ENCODE data around the gene CNTNAP2.

Gene CNTNAP2

GRCh38 chr7:147245274-147245673, 1128.7 kb downstream of the CNTNAP2 start:
- no peak for DNase-seq (ENCODE audit: low read depth in 2 of 2)

- no peak for DNase-seq (ENCODE audit: low read depth in 2 of 2)
Measured at GRCh38 chr7:147249956-147250355, 1133.4 kb downstream of the CNTNAP2 start.

GRCh38 chr7:147251751-147252325, 1135.2 kb downstream of the CNTNAP2 start:
- DNase-seq (ENCODE audit: low read depth in 2 of 2): no peak

- no peak for DNase-seq (ENCODE audit: low read depth in 2 of 2)
Measured at GRCh38 chr7:147261693-147262092, 1145.1 kb downstream of the CNTNAP2 start.

GRCh38 chr7:147265528-147265927, 1148.9 kb downstream of the CNTNAP2 start:
- DNase-seq (ENCODE audit: low read depth in 2 of 2): no peak

DNA sequence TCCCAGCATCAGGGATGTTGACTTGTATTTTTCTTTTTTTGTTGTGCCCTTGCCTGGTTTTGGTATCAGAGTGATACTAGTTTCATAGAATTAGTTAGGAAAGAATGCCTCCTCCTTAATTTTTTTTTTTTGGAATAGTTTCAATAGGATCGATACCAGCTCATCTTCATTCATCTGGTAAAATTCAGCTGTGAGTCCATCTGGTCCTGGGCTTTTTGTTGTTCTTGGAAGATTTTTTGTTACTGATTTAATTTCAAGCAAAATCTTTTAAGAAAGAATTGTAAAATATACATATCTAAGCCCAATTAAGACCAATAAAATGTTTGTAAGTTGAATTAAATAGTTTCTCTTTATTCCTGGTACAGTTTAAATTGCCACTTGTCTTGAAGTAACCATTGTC, 1159.5 kb downstream of the CNTNAP2 start:
- DNase-seq (ENCODE audit: low read depth in 2 of 2): no peak

DNA sequence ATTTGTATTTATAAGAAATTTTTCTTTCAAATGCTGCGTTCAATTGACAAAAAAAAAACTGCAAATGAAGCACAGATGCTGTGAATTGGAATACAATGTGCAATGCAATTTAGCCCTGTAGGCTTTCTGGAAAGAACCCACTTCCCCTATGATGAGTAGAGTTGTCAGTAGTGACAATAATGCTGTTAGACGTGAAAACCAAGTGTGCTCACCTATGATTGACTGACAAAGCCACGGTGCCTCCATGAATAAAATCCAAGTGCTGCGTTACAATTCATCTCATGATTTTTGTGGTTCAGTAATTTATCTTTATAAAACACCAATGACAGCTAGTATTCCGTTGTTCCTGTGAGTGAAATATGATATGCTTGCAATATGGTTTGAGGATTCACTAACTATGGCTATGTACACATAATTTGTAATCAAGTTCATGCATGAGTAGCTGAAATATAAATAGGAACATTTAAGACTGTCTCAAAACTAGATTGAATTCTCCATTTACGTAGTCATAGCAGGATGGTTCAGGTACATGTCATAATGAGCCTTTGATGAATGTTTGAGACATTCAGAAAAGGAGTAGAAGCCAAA, 1160.3 kb downstream of the CNTNAP2 start:
- no peak for DNase-seq (ENCODE audit: low read depth in 2 of 2)

DNA sequence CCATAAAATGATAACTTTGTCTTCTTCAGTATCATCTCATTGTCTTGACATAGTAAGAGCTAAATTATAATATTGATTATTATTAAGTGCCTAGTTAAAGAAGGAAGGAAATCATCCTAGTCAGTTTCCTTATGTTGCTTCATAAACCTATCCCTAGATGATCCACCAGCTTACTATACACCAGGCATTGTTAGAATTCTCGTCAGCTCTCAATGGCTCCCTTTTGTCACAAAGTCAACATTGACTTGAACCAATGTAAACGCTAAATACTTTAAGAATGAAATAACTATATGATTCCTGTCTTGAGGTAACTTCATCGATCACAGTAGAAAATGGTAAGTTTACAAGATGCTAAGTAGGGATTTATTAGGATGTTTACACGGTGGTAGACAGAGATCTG, 1162.9 kb downstream of the CNTNAP2 start:
- DNase-seq (ENCODE audit: low read depth in 2 of 2): no peak

- no peak for DNase-seq (ENCODE audit: low read depth in 2 of 2)
Measured at GRCh38 chr7:147279964-147280374, 1163.4 kb downstream of the CNTNAP2 start.

DNA sequence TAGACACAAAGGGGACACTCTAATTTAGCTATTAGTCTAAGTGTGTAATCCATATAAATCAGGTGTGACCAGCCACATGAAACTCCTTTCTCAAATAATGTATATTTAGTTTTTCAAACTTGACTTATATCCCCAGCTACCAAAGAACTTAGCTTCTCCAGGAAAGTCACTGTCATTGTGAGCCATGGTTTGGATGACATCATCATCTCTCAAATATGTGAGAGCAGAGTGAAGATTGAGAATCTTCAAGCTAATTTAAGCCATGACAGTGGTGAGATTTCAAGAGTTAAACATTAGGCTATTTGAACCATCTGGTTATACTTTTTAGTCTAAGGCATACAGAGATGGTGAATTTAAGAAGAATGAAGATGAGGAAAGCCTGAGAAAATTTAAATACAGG, 1165.6 kb downstream of the CNTNAP2 start:
- no peak for DNase-seq (ENCODE audit: low read depth in 2 of 2)

- DNase-seq (ENCODE audit: low read depth in 2 of 2): no peak
Measured at GRCh38 chr7:147296201-147296600, 1179.6 kb downstream of the CNTNAP2 start.

- no peak for DNase-seq (ENCODE audit: low read depth in 2 of 2)
Measured at GRCh38 chr7:147296986-147297385, 1180.4 kb downstream of the CNTNAP2 start.

DNA sequence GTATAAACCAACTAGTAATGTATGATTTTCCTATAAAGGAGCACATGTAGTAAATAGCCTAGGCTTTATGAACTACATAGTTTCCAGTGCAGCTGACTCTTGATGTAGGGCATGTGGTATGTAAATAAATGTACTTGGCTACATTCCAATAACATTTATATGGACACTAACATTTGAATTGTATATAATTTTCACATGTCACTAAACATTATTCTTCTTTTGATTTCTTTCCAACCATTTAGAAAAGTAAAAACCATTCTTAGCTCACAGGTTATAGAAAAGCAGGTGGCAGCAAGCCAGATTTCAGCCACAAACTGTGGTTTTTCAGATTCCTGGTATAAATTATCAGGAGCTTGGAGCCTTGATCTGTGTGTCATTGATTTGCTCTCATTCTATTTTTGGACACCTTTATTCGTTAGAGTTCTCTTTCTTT, 1182.0 kb downstream of the CNTNAP2 start:
- no peak for DNase-seq (ENCODE audit: low read depth in 2 of 2)

DNA sequence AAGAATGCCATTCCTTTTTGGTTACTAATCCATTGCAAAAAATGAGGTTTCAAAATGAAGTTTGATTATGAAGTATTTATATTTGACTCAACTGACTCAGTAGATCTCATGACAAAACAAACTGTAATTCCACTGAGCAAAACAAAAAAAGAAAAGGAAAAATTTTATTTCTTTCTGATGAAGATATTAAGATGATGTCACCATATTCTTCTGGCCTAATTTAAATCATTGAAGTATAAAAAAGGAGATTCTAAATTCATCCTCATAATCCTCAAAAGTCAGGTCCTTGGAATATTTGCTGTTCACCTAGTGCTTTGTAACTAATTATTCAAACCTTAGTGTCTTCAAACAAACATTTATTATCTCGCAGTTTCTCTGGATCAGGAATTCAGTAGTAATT, 1183.7 kb downstream of the CNTNAP2 start:
- no peak for DNase-seq (ENCODE audit: low read depth in 2 of 2)

DNA sequence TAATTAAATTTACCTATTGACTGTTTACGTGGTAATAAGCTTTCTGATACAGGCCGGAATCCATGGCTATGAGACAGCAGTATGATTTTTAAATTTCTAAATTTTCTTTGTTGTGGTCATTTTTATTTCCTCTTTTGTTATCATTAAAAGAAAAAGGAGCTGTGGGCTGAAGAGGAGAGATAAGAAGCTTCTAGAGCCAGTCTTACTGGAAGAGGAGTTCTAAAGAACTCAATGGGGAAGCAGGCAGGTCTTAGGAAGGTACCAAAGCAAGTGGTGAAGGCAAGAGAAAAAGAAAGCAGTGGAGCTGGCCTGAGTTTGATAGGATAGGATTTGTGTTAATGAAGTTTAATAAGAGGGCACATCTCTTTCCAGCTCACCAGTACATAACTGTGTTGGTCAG, 1187.8 kb downstream of the CNTNAP2 start:
- DNase-seq (ENCODE audit: low read depth in 2 of 2): no peak

GRCh38 chr7:147305827-147306226, 1189.2 kb downstream of the CNTNAP2 start:
- no peak for DNase-seq (ENCODE audit: low read depth in 2 of 2)

DNA sequence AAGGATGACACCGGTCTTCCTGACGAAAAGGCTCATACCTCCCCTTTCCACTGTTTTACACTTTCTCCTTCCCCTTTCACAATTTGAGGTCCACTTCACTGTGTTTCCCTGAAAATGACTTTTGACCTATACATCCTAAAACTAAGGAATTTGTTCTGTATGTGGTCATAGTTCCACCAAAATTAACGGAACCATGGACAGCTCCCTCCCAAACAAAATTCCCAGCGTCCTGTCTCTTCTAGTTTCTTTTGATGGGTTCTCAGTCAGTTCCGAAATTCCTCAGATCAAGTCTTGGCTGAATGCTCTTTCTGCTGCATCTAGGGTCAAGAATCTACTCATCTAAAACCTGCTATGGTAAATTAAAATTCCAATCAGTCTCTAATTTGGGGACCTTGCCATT, 1191.9 kb downstream of the CNTNAP2 start:
- DNase-seq (ENCODE audit: low read depth in 2 of 2): no peak

- DNase-seq (ENCODE audit: low read depth in 2 of 2): no peak
Measured at GRCh38 chr7:147311336-147311735, 1194.7 kb downstream of the CNTNAP2 start.

- no peak for DNase-seq (ENCODE audit: low read depth in 2 of 2)
Measured at GRCh38 chr7:147321504-147321903, 1204.9 kb downstream of the CNTNAP2 start.

DNA sequence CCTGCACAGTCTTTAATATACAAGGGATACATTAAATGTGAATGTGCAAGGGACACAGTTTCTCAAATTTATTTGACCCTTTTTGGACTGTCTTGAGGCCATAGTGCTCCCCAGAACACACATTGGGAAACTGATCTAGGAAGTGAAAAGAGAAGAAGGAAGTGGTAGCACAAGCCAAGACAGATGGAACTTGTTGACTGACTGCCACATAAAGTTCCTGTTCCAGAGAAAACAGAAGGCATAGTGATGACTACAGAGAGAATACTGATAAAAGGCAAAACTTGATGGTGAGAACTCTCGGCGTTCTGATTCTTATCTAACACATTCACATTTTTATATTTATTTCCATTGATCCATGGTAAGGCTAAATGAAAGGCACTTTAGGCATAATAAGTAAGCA, 1216.4 kb downstream of the CNTNAP2 start:
- no peak for DNase-seq (ENCODE audit: low read depth in 2 of 2)

DNA sequence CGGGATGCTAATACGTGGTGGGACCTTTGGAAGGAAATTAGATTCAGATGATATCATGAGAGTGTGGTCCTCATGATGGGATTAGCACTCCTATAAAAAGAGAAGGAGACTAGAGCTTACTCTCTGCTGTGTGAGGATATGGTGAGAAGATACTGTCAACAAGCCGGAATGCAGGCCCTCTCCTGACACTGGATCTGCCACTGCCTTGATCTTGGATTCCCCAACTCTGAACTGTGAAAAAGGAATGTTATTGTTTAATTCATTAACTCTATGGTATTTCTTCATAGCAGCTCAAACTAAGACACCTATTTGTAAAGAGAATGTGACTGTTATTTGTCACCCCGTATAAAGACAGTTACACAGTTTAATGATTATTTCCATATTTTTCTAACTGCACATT, 1246.5 kb downstream of the CNTNAP2 start:
- no peak for DNase-seq (ENCODE audit: low read depth in 2 of 2)

GRCh38 chr7:147376192-147376591, 1259.6 kb downstream of the CNTNAP2 start:
- DNase-seq (ENCODE audit: low read depth in 2 of 2): no peak

DNA sequence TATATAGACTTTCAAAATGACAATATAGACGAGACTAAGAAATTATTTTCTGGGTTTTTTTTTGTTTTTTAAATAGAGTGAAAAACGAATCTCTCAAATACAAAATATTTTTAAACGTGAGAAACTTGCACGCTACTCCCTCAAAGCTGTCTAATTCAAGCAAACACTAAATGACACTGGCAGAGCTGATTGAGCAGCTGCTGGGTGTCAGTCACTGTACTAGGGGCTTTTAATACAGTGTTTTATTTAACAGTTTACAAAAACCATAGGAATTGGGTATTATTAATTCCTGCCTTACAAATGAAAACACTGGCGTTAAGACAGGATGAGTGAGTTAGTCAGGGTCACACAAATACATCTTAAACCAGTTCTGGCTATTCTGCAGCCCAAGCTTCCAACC, 1264.3 kb downstream of the CNTNAP2 start:
- DNase-seq (ENCODE audit: low read depth in 2 of 2): no peak

GRCh38 chr7:147394329-147394728, 1277.7 kb downstream of the CNTNAP2 start:
- no peak for DNase-seq (ENCODE audit: low read depth in 2 of 2)
